GM18861 (cell line): ENCODE measurements around the gene CANT1.

Experiments
- ATAC-seq: cut with Tn5 transposase; IDR thresholded peaks from one replicate; pipeline ENCODE4 v1.9.1; 2021; ENCODE audit not compliant: unreplicated experiment

Gene CANT1

DNA sequence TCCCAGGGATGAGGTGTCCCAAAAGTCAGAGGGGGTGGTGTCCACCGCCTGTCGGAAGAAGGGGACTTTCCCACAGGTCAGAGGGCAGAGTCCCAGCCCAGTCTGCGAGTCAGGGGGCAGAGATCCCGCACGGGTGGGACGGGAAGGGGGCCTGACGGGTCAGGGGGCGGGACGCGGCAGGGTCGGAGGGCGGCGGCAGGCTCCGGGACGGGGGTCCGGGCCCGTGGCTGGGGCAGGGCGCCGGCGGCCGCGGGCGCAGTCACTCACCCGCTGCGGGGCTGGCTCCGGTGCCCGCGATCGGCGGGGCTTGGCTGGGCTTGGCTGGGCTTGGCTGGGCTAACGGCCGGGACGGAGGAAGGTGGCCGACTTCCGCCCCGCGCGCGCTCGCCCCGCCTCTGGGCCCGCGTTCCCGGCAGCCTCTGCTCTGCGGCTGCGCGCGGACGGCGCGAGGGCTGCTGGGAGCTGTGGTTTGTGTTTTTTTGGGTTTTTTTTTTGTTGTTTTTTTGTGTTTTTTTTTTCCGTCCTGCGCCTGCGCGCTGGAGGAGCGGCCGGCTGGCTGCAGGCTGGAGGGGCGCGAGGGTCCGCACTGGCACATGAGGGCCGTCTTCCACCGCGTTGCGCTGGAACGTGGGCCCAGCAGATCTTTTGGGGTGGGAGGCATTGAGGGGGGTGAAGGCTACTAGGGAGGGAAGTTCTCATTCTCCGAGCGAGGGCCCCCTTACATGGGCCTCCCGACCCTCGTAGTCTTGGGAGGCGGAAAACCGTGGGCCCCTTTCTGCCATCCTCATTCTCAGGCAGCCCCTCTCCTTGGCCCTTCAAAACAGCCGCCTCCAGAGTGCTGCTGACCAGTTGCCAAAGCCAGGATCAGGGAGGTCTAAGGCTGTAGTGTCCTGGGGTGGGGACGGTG, at the start of gene CANT1:
TSS of gene CANT1 (minus strand) at position 368 of the 907 bp plus-strand sequence. CDS start 12,142 bp downstream, outside the sequence.
- ATAC-seq: peak; percentile 85

DNA sequence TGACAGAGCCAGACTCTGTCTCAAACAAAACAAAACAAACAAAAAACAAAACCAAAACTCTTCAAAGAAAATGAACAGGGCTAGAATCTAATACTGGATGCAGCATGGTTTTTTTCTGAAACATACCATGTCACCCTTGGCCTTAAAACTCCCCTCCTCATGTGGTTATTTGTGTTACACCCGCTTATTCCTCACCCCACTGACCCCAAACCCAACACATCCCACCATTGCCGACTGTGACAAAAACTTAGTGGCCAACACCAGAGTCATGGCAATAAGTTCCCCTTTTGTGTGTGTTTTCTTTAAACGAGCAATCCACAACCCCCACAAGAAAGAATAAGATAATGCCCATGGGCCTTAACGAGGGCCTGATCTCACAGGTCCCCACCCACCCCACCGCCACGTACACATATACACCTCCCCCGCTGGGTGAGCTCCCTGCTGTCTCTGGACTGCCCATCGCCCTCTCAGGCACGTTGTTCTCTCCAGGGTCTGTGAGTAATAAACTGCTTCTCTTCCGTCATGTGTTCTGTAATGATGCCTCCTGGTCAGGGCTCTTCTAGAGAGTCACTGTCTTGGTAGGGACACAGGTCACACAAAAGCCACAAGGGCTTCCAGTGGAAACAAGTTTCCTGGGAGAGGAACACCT, 48.3 kb upstream of the CANT1 start:
- no peak for ATAC-seq

GRCh38 chr17:79055197-79055596, 45.6 kb upstream of the CANT1 start:
- ATAC-seq: no peak

GRCh38 chr17:79054200-79054960, 44.8 kb upstream of the CANT1 start:
- ATAC-seq: no peak

- no peak for ATAC-seq
Observed at GRCh38 chr17:79053251-79053925, 43.8 kb upstream of the CANT1 start.

- no peak for ATAC-seq
Observed at GRCh38 chr17:79052131-79052530, 42.6 kb upstream of the CANT1 start.

- no peak for ATAC-seq
Observed at GRCh38 chr17:79051306-79051705, 41.7 kb upstream of the CANT1 start.

GRCh38 chr17:79050551-79050950, 41.0 kb upstream of the CANT1 start:
- ATAC-seq: no peak

- ATAC-seq: no peak
Observed at GRCh38 chr17:79049821-79050220, 40.3 kb upstream of the CANT1 start.

- no peak for ATAC-seq
Observed at GRCh38 chr17:79048826-79049755, 39.5 kb upstream of the CANT1 start.

- ATAC-seq: no peak
Observed at GRCh38 chr17:79047923-79048825, 38.6 kb upstream of the CANT1 start.

- no peak for ATAC-seq
Observed at GRCh38 chr17:79047291-79047920, 37.8 kb upstream of the CANT1 start.

DNA sequence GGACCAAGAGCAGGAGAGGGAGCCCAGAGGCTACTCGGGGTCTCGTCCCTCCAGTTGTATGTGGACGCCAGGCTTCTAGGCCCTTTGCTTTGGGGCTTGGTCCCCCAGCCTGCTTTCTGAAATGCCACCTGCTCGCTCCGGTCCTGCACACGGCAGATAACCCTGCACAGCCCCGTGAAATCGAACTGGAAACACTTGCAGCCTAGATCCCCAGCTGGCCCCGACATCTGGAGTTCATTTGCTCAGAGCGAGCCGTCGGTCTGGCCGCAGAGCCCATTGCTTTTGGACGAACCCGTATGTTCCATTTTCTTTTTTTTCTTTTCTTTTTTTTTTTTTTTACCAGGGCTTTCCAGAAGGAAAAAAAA, 37.3 kb upstream of the CANT1 start:
- no peak for ATAC-seq

DNA sequence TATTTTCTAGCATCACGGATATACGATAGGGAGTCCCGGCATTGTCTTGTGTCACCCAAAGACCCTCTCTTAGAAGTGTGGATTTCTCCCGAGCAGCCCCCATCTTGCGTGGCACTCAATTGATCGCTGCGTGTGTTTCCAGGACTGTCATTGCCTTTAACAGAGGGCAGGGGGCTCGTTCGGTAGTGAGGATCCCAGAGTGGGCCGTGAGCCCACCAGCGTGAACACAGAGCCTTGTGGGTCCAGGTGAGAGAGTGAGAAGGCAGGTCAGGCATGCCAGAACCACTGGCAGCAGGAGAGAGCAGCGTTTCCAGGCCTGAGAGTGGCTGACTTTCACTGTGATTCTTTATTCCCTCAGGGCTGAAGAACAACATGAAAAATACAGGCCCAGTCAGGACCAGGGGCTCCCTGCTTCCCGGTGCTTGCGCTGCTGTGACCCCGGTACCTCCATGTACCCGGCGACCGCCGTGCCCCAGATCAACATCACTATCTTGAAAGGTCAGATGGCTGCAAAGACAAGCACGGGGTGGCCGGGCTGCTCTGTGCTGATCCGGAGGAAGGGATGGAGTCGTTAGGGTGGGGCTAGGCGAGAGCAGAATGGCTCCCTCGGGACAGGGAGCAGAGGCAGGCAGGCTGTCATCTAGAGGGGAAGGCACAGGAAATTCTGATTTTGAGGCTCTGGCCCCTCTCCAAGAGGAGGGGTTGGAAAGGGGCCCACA, 36.8 kb upstream of the CANT1 start:
- no peak for ATAC-seq

DNA sequence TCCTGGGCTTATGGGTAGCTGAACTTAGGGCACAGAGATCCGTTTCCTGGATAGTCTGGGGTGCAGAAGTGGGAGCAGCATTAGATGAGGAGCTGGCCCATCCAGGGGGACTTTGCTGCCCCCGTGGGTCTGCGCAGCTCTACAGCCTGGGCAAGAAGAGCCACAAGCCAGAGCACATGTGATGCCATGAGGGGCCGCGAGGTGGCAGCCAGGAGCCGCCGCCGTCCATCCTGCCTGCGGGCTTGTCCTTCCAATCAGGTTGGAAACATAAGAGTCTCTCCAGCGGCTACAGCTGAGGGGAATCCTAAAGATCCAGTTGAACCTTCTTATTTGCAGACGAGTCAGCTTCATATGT, 36.3 kb upstream of the CANT1 start:
- no peak for ATAC-seq

DNA sequence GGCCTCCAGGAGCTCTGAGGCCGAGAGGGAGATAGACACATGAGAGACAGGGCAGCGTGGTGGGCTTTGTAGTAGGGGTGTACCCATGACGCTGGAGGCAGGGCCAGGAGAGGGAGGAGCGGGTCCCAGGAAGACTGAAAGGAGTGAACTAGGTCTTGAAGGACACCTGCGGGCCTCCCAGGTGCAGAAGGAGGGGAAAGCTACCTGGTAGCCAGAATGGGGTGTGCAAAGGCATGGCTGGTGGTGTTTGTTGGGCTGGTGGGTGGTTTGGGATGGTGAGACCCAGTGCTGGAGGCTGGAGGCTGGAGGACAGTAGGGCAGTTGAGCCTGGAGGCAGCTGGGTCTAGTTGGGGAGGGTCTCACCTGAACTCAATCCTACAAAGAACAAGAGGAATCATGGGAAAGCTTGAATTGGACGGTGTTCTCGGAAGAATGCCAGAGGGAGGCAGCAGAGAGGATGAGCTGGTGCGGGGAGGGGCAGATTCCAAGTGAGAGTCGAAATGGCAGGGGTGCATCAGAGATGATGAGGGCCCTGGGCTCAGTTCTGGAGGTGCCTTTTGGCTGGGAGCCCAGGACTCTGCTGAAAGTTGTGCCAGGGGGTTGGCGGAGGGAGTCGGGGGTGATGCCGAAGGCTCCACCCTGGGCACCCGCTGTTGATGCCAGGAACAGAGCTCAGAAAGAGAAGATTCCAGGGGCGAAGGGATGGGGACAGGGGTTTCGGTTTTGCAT, 35.6 kb upstream of the CANT1 start:
- ATAC-seq: no peak

GRCh38 chr17:79044462-79044861, 34.9 kb upstream of the CANT1 start:
- ATAC-seq: no peak
